Vagina (tissue), 2 donors: ENCODE results near the gene GHDC. TPM values are rescaled to one million over a fixed set of nuclear protein-coding genes. Genes with fewer than 3 reads are reported as not detected.

Source experiments
- DNase-seq, 2 donors: peaks; one replicate each; pipeline ENCODE4 v3.0.0-alpha.2; 2017; ENCODE audit errors: extremely low spot score in 2 of 2
- H3K27ac ChIP-seq: fragments of 200-600 bp; sonication (generic); one replicate; pipeline ENCODE4 v1.5.1; 2019
- H3K27me3 ChIP-seq: fragments of 200-600 bp; sonication (generic); one replicate; pipeline ENCODE4 v1.5.1; 2019
- H3K36me3 ChIP-seq, 2 donors: fragments of 200-600 bp; sonication (generic); one replicate each; pipeline ENCODE4 v1.5.1; 2017 to 2019
- H3K4me1 ChIP-seq: fragments of 200-600 bp; sonication (generic); one replicate; pipeline ENCODE4 v1.5.1; 2019
- H3K4me3 ChIP-seq, 2 donors: fragments of 200-600 bp; sonication (generic); 1 replicate in 1 of 2; 2 replicates in 1 of 2; pipeline ENCODE4 v1.5.1; 2016 to 2019
- H3K9me3 ChIP-seq: fragments of 200-600 bp; sonication (generic); one replicate; pipeline ENCODE4 v1.5.1; 2019
- POLR2A ChIP-seq, 2 donors: fragments of 450-650 bp; IDR thresholded peaks; one replicate each; pipeline ENCODE4 v1.6.1; 2017; ENCODE audit warnings: antibody characterized with exemption in 2 of 2, mild to moderate bottlenecking in 2 of 2, moderate library complexity in 2 of 2
- POLR2AphosphoS5 ChIP-seq, 2 donors: sonication (generic); formaldehyde crosslinking; IDR thresholded peaks; one replicate each; pipeline ENCODE4 v1.9.0; 2017; ENCODE audit warnings: antibody characterized with exemption in 2 of 2, mild to moderate bottlenecking in 2 of 2, low read depth in 1 of 2; ENCODE audit not compliant: insufficient read depth in 1 of 2
- intact Hi-C: fragments of 100-400 bp; cut with DNase I; formaldehyde crosslinking; loops from one replicate; pipeline ENCODE4 v1.15.1; 2023
- total RNA-seq: library from RNA; depleted of rRNA; stranded (reverse); fragments of >200 nt; gene quantifications from one replicate; pipeline ENCODE4 v1.2.3, GENCODE V29; 2016
- TF ChIP-seq, protein P1 (sequence below), 3 experiments: fragments of 450-650 bp in 2 of 3; fragments of 200-600 bp in 1 of 3; sonication (generic) in 1 of 3; IDR thresholded peaks; one replicate each; pipeline ENCODE4 v1.5.1; 2017 to 2019; ENCODE audit warnings: antibody characterized with exemption in 3 of 3, mild to moderate bottlenecking in 2 of 3, moderate library complexity in 2 of 3

The GHDC gene
- total RNA-seq, 1 donor from 2014 or later = 35.1 TPM

DNA sequence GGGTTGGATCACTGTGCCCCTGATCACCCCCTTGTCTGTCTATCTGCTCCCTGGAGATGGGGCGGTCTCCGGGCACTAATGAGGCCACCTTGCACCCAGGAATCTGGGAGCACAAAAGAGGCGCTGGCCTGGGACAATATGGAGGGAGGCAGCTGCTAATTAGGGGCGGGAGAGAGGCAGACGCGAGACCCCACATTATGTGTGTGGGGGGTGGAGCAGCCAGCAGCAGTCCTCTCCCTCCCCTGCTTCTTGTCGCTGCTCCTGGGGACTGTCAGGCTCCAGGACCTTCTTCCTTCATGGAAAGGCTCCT is 8.7 kb downstream of the GHDC start:
- Histone ChIP-seq H3K9me3 (no peaks in the 10 kb centered on the region), H3K27me3 (peaks cover 7% of the 10 kb centered on the region), H3K4me3 (no peak overlapping the region), H3K27ac (no peak overlapping the region), H3K36me3 (no peaks in the 10 kb centered on the region), H3K4me1 (peaks cover 21% of the 10 kb centered on the region)
- intact Hi-C loops = no loop called here
- DNase-seq = no peak
- TF ChIP-seq POLR2AphosphoS5 (IDR thresholded peaks at IDR 0.05; ENCODE audit: insufficient read depth in 1 of 2, low read depth in 1 of 2) = no peak
- TF ChIP-seq POLR2A (IDR thresholded peaks at IDR 0.05) = no peak
- TF ChIP-seq, protein P1, sequence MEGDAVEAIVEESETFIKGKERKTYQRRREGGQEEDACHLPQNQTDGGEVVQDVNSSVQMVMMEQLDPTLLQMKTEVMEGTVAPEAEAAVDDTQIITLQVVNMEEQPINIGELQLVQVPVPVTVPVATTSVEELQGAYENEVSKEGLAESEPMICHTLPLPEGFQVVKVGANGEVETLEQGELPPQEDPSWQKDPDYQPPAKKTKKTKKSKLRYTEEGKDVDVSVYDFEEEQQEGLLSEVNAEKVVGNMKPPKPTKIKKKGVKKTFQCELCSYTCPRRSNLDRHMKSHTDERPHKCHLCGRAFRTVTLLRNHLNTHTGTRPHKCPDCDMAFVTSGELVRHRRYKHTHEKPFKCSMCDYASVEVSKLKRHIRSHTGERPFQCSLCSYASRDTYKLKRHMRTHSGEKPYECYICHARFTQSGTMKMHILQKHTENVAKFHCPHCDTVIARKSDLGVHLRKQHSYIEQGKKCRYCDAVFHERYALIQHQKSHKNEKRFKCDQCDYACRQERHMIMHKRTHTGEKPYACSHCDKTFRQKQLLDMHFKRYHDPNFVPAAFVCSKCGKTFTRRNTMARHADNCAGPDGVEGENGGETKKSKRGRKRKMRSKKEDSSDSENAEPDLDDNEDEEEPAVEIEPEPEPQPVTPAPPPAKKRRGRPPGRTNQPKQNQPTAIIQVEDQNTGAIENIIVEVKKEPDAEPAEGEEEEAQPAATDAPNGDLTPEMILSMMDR (IDR thresholded peaks at IDR 0.05) = no peak

DNA sequence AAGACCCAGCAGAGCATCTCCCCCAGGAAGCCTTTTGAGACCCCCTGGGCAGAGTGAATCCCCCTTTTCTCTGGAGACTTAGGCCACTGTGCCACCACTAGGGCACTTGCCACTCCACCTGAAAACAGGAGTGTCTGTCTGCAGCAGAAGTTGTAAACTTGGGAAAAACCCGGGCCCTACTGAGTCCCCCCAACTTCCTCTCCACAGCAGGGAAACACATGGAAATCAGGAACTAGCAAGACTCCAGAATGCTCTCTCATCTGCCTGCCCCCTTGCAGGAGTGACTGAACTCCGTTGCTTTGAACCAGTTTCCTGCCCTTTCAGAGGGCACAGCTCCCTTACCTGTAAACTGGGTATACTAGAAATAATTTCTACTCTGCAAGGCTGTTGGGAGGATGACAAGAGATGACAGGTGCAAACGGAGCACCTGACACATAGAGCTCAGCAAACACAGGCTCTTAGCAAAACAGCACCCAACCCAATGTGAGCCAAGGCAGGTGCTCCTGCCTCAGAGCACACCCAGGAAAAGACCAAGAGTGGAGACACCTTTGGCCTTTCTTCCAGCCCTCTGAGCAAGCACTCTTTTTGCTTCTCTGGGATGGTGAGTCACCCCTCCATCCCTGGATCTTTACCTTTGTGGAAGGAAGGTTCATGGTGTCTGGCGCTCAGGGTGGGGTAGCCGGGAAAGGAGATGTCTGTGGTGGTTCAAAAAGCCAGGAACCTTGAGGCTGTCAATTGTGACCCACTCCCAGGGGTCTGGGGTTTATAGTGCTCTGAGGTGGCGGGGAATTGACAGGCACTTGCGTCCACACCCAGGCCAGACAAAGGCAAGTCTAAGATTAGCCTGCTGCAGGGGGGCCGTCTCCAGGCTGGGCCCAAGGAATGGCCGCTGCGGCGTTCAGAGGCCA is 9.3 kb downstream of the GHDC start, which contains the start of gene HCRT:
HCRT (minus strand) TSS at position 740 of the 908 bp plus-strand sequence; CDS start at position 653, 87 bp downstream.
- intact Hi-C loops = no loop called here
- DNase-seq = no peak
- Histone ChIP-seq H3K9me3 (no peaks in the 10 kb centered on the region), H3K4me1 (peaks cover 23% of the 10 kb centered on the region), H3K27me3 (peaks cover 8% of the 10 kb centered on the region), H3K4me3 (peak within 1 kb of the TSS; percentile 39 to 47), H3K36me3 (no peaks in the 10 kb centered on the region), H3K27ac (peak within 1 kb of the TSS; percentile 0)
- TF ChIP-seq, protein P1 (IDR thresholded peaks at IDR 0.05) = no peak
- no peak for TF ChIP-seq POLR2A (IDR thresholded peaks at IDR 0.05)
- no peak for TF ChIP-seq POLR2AphosphoS5 (IDR thresholded peaks at IDR 0.05; ENCODE audit: insufficient read depth in 1 of 2, low read depth in 1 of 2)

DNA sequence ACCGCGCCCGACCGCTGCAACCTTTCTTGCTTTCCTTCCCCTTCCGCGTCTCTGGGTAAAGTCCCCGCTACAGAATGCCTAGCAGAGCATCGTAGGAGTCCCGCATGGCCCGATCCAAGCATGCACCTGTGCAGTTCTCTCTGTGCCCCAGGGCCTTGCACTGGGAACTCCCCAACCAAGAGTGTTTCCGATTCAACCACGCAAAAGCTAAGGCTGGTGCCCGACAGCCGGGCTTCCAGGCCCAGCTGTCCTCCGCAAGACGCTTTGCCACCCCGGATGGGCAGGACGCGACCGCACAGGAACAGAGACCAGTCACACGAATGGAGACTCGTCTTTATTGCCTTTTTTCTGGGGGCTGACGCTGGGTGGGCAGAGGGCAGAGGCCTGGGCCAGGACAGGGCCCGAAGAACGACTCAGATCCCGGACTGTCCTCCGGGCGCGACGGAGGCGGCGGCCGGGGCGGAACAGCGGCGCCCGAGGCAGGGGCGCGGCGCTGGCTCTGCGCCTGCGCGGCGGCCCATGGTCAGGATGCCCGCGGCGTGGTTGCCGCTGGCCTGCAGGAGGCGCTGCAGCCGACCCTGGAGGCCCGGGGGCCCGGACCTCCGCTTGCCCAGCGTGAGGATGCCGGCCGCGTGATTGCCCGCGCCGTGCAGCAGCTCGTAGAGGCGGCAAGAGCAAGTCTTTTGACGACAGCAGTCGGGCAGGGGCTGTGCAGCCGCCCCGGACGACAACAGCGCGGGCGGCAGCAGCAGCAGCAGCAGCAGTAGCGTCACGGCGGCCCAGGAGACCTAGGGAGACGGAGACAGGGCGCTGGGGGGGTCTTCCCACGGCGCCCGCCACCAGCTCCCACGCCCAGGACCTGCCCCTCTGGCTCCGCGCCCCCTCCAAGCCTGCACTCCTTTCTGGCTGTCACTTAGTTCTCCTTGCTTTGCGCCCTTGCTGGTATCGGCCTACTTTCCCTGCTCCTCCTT is 10.3 kb downstream of the GHDC start:
- Histone ChIP-seq H3K36me3 (no peaks in the 10 kb centered on the region), H3K9me3 (no peaks in the 10 kb centered on the region), H3K27me3 (peaks cover 8% of the 10 kb centered on the region), H3K27ac (peak overlapping the region; percentile 0), H3K4me1 (peaks cover 23% of the 10 kb centered on the region), H3K4me3 (peak overlapping the region; percentile 39 to 47)
- intact Hi-C loops = no loop called here
- TF ChIP-seq POLR2AphosphoS5 (IDR thresholded peaks at IDR 0.05; ENCODE audit: insufficient read depth in 1 of 2, low read depth in 1 of 2) = peak in 1 of 2 donors; percentile 33
- TF ChIP-seq POLR2A (IDR thresholded peaks at IDR 0.05) = no peak
- TF ChIP-seq, protein P1 (IDR thresholded peaks at IDR 0.05) = peak in 2 of 3 experiments; percentile 18 to 77
- no peak for DNase-seq

DNA sequence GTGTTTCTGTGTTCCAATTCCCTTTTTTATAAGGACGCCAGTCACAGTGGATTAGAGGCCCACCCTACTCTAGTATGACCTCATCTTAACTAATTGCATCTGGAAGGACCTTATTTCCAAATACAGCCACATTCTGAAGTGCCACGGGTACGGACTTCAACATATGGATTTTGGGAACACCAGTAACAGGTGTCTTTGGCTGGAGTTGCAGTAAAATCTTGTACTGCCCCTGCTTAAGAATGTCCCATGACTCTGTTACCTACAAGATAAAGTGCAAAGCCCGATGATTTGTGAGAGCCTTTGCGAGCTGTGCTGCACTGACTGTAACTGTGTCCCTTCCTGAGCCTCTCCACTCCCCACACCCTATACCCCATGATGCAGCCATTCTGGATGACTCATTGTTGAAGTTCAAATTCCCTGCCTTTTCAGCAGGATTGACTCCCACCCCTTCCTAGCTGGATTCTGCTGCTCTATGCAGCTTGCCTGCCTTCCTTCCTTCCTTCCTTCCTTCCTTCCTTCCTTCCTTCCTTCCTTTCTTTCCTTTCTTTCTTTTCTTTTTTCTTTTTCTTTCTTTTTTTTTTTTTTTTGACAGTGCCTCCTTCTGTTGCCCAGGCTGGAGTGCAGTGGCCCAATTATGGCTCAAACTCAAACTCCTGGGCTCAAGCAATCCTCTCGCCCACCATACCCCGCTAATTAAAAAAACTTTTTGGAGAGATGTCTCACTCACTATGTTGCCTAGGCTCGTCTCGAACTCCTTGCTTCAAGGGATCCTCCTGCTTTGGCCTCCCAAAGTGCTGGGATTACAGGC is 11.2 kb downstream of the GHDC start:
- no peaks in the 10 kb centered on the region for H3K9me3 ChIP-seq
- H3K36me3 ChIP-seq = no peaks in the 10 kb centered on the region
- intact Hi-C loops = no loop called here
- H3K4me3 ChIP-seq = peak overlapping the region in 1 of 2 donors; percentile 39
- peaks cover 8% of the 10 kb centered on the region for H3K27me3 ChIP-seq
- peaks cover 23% of the 10 kb centered on the region for H3K4me1 ChIP-seq
- H3K27ac ChIP-seq = no peak overlapping the region
- DNase-seq = no peak
- TF ChIP-seq POLR2AphosphoS5 (IDR thresholded peaks at IDR 0.05; ENCODE audit: insufficient read depth in 1 of 2, low read depth in 1 of 2) = no peak
- TF ChIP-seq, protein P1 (IDR thresholded peaks at IDR 0.05) = no peak
- TF ChIP-seq POLR2A (IDR thresholded peaks at IDR 0.05) = no peak
